ENCODE results near the gene CNPY4.
"Not testable (repeated sequence)": the region's sequence is repeated elsewhere in the genome, so short reads cannot be mapped to it uniquely, and the experiment has no call there.

The CNPY4 gene

DNA sequence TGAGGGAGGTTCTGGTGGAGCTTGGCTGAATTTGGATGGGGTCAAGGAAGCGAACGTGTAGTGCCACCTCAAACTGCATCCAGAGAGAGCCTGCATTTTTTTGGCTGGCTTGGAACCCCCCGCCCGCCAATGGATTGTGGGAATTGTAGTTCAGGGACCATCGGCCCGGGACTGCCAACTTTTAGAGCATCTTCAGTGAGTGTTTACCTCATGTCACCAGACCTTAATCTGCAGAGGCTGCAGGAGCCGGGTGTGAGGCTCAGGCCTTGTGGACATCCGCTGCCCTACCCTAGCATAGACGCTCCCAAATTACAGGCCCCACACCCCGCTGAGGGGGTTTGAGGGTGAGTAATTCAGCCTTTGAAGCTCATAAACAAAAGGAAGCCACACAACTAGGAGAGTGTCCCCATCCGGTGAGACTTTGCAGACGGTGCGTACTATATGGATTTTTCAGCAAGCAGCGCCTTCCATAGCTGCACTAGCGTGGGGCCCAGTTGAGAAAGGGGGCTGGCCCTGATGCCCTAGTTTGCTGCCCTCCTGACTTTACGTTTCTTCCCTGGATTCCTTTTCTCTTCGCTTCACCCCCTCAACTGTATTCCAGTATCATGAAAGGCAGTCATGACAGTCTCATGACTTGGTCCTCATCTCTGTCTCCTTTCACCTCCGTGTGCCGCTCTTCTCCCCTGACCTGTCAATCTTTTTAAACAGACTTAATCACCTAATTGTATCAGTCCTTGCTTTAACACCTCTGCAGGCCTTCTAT is 717 bp downstream of the CNPY4 start:
- DNase-seq (ENCODE audit: low read depth): peak; percentile 44

DNA sequence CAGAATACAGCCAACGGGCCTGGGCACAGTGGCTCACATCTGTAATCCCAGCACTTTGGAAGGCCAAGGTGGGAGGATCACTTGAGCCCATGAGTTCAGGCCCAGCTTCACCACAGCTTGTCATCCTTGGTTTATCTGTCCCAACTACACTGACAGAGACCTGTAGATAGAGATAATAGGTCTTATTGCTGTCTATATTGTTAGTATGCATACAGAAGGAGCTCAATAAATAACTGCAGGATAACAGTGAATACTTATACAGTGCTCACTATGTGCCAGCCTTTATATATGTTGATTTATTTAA is 1.3 kb downstream of the CNPY4 start:
- no peak for DNase-seq (ENCODE audit: low read depth)

DNA sequence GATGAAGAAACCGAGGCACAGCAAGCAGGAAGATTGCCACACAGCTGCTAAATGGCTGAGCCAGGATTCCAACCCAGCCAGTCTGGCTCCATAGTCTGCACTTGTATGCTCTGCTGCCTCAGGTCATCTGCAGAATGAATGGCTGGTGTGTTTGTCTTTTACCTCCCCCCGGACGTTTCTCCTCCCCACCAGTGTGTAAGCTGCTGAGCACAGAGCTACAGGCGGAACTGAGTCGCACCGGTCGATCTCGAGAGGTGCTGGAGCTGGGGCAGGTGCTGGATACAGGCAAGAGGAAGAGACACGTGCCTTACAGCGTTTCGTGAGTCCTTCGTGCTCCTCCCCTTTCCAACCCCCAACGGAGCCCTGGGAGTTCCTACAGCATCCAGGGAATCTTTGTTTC is 2.6 kb downstream of the CNPY4 start:
- DNase-seq (ENCODE audit: low read depth): no peak

DNA sequence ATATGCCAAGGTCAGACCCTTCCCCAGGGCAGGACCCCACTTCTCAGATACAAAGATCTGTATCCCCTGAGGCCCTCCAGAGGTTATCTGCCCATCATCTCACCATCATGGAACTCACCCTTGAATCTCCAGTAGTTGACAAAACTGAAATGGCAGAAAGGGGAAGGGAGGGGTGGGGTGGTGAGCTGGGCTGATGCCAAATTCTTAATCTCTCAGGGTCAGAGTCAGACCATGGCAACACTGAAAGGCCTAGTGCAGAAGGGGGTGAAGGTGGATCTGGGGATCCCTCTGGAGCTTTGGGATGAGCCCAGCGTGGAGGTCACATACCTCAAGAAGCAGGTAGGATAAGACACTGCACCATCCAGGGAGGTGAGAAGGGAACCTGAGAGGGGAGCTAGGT is 3.1 kb downstream of the CNPY4 start:
- DNase-seq (ENCODE audit: low read depth): no peak

DNA sequence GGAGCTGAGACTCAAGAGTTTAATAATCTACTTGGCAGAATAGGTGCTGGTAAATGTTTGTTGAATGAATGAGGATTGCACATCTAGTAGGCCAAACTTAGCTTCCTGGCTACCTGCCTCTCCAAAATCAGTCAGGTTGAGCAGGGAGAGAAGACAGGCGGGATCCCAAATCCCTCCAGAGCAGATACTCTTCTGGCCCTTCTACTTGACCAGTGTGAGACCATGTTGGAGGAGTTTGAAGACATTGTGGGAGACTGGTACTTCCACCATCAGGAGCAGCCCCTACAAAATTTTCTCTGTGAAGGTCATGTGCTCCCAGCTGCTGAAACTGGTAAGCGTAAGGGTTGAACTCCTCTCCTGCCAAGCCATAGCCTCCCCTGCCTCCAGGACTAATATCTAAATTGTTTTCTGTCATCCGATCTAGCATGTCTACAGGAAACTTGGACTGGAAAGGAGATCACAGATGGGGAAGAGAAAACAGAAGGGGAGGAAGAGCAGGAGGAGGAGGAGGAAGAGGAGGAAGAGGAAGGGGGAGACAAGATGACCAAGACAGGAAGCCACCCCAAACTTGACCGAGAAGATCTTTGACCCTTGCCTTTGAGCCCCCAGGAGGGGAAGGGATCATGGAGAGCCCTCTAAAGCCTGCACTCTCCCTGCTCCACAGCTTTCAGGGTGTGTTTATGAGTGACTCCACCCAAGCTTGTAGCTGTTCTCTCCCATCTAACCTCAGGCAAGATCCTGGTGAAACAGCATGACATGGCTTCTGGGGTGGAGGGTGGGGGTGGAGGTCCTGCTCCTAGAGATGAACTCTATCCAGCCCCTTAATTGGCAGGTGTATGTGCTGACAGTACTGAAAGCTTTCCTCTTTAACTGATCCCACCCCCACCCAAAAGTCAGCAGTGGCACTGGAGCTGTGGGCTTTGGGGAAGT is 5.1 kb downstream of the CNPY4 start:
- DNase-seq (ENCODE audit: low read depth): no peak

DNA sequence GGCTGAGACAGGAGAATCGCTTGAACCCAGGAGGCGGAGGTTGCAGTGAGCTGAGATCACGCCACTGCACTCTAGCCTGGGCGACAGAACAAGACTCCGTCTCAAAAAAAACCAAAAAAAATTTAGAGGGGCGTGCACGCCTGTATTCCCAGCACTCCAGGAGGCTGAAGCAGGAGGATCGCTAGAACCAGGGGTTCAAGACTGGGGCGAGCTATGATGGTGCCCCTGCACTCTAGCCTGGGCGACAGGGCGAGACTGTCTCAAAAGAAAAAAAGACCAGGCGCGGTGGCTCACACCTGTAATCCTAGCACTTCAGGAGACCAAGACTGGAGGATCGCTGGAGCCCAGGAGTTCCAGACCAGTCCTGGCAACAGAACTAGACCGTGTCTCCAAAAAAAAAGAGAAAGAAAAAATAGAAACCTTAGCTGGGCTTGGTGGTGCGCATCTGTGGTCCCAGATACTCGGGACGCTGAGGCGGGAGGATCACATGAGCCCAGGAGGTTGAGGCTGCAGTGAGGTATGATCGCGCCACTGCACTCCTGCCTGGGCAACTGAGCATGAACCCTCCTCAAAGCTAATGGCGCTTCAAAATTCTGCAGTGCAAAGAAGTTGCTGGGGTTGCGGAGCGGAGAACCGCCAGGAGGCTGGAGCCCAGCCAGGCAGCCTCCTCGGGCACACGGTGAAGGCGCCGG is 7.0 kb downstream of the CNPY4 start:
- no peak for DNase-seq (ENCODE audit: low read depth)

DNA sequence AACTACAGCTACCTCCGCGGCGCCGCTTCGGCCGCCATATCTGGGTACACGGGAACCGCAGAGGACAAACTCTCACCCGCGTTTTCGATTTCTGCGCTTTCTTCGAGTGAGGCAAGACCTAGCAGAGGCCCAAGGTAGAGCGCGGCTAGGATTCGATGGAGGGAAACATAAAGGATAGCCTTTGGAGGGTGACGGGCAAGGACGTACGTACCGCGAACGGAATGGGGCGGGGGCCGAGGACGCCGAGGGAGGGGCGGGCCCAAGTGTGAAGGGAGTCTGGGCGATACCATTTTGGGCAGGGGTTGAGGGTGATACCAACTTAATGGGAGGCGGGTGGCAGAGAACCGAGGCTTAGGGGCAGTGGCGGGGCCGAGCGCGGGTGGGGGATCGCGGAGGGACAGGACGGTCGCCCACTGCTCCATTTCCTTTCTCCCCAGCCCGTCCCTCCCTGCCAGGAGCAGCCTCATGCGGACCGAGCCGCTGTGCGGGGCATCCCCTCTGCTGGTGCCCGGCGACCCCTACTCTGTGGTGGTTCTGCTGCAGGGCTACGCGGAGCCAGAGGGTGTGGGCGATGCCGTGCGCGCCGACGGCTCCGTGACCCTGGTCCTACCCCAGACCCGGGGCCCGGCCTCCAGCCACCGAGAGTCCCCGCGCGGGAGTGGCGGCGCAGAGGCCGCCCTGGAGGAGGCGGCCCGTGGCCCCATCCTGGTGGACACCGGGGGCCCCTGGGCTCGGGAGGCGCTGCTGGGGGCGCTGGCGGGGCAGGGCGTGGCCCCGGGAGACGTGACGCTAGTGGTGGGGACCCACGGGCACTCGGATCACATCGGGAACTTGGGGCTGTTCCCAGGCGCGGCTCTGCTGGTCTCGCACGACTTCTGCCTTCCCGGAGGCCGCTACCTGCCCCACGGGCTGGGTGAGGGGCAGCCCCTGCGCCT is 7.8 kb downstream of the CNPY4 start, which contains the start of gene MBLAC1:
MBLAC1 (plus strand) TSS at position 37 of the 935 bp plus-strand sequence; CDS start at position 466, 429 bp downstream.
- peak; percentile 86 for DNase-seq (ENCODE audit: low read depth)

DNA sequence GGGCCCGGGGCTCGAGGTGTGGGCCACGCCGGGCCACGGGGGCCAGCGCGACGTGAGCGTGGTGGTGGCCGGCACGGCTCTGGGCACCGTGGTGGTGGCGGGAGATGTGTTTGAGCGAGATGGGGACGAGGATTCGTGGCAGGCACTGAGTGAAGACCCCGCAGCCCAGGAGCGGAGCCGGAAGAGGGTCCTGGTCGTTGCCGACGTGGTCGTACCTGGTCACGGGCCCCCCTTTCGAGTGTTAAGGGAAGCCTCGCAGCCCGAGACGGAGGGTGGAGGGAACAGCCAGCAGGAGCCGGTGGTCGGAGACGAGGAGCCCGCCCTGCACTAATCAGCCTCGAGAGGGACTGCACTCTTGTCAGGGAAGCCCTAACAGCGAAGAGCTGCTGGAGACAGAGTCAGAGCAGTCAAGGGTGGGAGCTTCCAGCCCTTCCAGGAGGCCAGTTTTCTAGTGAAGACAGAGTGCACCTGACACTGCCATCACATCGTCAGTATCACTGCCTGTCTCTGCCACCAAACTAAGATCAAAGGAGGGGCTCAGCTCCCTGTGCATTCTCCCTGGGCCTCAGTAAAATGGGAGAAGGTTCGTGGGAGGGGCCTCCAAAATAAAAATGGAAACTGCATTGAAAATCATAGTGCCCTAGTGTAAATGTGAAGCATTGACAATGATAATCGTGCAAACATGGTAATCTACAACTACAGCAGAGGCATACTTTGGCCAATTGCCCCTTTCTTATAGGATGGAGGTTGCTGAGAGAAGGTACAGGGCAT is 8.6 kb downstream of the CNPY4 start:
- DNase-seq (ENCODE audit: low read depth): no peak

DNA sequence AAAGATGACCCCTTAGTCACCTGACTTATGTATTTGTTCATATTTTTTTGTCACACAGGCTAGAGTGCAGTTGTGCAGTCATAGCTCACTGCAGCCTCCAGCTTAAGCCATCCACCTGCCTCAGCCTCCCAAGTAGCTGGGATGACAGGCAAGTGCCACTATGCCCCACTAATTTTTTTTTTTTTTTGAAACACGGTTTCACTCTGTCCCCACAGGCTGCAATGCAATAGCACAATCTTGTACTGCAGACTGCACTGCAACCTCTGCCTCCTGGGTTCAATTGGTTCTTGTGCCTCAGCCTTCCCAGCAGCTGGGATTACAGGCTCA is 9.2 kb downstream of the CNPY4 start:
- DNase-seq (ENCODE audit: low read depth): no peak

DNA sequence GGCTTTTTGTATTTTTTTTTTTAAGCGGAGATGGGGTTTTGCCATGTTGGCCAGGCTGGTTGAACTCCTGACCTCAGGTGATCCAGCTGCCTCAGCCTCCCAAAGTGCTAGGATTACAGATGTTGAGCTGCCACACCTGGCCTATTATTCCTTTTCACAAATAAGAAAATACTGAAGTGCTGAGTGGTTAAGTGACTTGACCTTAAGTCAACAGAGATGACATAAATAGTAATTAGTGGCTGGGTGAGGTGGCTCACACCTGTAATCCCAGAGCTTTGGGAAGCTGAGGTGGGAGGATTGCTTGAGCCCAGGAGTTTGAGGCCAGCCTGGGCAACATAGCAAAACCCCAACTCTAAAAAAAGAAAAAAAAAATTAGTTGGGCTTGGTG is 10.8 kb downstream of the CNPY4 start:
- not testable (repeated sequence) for DNase-seq (ENCODE audit: low read depth)

DNA sequence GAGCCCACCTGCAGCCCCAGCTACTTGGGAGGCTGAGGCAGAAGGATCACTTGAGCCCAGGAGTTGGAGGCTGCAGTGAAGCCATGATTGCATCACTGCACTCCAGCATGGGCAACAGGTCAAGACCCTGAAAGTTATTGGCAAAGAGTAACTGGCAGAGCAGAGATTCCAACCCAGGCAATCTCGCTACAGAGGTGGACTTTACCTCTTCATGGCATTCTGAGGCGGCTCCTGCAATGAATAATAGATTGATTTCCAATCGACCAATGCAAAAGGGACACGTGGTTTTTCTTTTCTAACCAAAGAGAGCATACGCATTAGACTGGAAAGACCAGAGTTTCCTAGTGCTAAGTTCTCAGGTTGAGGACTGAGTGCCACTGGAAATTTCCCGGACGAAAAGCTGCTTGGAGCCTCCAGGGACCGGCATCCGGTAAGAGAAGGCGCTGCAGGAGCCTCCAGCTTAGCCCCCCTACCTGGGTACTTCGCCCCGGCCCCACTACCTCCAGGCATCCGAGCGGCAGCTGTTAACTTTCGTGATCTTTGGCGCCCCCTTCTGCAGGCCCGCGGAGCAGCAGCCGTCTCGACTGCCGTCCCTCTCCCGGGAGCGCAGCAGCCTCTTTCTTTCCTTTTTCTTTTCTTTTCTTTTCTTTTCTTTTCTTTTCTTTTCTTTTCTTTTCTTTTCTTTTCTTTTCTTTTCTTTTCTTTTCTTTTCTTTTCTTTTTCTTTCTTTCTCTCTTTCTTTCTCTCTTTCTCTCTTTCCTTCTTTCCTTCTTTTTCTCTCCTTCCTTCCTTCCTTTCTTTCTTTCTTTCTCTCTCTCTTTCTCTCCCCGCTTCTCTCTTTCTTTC is 11.4 kb downstream of the CNPY4 start:
- DNase-seq (ENCODE audit: low read depth): peak; percentile 74

DNA sequence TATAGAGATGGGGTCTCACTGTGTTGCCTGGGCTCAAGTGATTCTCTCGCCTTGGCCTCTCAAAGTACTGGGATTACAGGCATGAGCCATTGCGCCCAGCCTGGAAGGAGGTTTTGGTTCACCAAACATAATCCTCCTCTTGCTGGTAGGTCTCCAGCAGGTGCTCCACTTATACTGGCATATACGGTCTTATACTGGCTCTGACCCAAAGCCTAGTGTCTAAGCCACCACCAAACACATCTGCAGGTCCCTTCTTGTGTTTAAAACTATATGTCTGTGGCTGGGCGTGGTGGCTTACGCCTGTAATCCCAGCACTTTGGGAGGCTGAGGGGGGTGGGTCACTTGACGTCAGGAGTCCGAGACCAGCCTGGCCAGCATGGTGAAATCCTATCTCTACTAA is 12.7 kb downstream of the CNPY4 start:
- DNase-seq (ENCODE audit: low read depth): no peak

DNA sequence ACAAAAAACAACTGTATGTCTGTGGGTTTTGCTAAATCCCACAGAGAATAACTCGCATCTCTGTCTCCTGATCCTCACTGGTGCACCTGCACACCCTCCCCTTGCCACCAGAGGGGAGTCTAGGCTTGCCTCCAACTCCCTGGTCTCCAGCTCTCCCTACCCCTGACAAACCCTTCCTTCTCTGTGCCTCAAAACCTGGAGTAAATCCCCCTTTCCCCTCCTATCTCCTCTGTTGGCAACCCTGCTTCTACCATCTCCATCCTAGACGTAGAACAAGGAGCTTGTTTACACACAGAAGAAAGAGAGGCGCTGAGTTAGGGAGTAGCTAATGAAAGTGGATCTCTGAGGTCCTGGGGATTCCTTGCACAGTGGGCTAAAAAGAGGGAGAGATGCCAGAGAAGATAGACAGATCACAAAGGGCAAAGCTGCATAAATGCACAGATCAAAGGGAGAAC is 13.3 kb downstream of the CNPY4 start:
- DNase-seq (ENCODE audit: low read depth): peak; percentile 44

DNA sequence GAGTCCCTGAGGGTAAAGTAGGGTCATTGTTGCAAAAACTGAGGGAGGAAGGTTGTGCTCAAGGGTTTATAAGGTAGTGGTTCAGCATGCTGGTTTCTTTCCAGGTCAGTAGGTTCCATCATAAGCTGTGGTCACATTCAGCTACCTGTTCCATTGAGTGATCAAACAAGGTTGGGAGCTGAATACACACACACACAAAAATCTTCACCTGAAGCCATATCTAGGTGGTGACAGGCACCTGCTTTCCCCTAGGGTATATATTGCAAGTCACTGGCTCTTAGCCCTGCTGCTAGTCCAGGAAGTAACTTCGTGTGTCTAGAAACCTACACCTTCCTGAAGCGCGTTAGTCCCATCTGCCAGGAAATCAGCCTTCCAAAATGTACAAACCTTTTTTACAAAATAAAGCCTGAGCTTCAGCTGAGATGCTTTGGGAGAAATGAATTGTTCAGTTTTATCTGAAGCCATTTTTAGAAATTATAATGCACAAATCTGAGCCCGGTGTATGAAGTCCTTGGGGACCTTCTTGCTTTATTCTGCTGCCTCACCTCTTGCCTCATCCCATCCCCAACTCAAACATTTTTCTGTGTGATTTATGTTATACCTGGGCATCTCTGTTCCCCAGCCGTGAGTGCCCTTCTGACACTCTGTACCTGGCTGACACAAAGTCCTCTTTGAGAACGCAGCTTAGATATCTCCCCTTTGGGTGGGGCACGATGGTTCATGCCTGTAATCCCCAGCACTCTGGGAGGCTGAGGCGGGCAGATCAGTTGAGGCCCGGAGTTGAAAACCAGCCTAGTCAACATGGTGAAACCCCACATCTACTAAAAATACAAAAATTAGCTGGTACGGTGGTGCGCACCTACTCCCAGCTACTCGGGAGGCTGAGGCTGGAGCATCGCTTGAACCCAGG is 18.7 kb downstream of the CNPY4 start:
- DNase-seq (ENCODE audit: low read depth): no peak

DNA sequence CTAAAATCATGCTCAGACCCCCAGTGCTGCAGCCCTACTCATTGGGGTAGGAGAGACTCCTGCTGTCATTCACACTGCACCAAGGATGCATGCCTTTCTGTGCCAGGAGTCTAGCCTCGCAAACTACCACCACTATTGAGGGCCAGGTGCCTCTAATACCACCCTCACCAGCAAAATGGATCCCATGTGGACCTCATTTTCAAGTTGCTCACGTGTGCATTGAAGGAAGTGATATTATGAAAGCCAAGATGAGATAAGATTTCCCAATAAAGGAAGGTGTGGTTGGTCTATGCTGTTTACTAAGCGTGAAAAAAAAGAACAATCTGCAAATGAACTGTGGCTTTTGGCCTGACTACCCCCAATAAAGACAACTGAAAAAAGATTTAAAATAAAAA is 22.1 kb downstream of the CNPY4 start:
- no peak for DNase-seq (ENCODE audit: low read depth)

DNA sequence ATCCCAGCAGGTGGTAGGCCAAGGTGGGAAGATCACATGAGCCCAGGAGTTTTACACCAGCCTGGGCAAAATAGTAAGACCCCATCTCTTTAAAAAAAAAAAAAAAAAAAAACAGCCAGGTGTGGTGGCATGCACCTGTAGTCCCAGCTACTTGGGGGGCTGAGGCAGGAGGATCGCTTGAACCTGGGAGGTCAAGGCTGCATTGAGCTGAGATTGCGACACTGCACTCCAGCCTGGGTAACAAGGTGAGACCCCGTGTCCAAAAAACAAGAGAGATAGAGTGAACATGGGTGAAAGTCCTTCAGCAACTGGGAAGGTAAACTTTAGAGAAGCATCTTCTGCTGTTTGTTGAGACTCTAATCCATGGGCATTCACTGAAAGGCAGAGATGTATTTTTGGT is 23.0 kb downstream of the CNPY4 start:
- no peak for DNase-seq (ENCODE audit: low read depth)

DNA sequence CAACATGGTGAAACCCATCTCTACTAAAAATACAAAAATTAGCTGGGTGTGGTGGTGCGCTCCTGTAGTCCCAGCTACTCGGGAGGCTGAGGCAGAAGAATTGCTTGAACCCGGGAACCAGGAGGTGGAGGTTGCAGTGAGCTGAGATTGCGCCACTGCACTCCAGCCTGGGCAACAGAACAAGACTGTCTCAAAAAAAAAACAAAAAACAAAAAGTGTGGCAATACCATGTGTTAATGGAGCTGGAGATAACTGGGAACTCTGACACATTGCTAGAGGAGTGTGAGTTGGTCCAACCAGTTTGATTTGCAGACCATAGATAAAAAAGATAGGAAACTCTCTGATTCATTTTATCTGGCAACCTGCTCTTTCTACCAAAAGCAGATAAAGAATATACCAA is 26.9 kb downstream of the CNPY4 start:
- not testable (repeated sequence) for DNase-seq (ENCODE audit: low read depth)

DNA sequence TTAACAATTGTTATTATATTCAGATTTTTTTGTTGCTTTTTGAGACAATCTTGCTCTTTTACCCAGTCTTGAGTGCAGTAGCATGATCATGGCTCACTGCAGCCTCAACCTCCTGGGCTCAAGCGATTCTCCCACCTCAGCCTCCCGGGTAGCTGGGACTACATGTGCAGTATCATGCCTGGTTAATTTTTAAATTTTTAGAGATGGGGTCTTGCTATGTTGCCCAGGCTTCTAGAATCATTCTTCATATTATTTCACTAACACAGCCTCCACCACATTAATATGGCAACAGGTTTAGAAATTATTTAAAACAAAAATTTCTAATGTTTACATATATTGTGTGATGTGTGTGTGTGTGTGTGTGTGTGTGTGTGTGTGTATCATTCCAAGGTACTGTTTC is 27.8 kb downstream of the CNPY4 start:
- no peak for DNase-seq (ENCODE audit: low read depth)

DNA sequence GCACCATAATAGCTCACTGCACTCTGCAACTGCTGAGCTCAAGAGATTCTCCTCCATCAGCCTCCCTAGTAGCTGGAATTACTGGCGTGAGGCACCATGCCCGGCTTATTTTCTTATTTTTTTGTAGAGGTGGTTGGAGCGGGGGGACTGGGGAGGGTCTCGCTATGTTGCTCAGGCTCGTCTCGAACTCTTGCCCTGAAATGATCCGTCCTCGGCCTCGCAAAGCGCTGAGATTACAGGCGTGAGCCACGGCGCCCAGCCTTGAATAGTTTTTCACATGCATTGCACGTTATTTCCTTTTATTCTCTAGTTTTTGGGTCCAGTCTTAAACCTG is 28.8 kb downstream of the CNPY4 start:
- DNase-seq (ENCODE audit: low read depth): no peak

All from stimulated activated CD8-positive, alpha-beta memory T cell treated with anti-CD3 and anti-CD28 coated beads, Interleukin-12 subunit alpha, Interleukin-12 subunit beta, amount 100 ng/mL, for 1 hour (primary cell).